Upper lobe of left lung (tissue), 4 donors: ENCODE measurements around the gene LAPTM4A.
A peak's percentile ranks its signal among the peaks of the same experiment; 100 is the strongest.

Experiments used
- POLR2A ChIP-seq, 4 donors: fragments of 450-650 bp; IDR thresholded peaks; one replicate each; pipeline ENCODE4 v1.5.1; 2016 to 2017; ENCODE audit warnings: antibody characterized with exemption in 4 of 4, mild to moderate bottlenecking in 2 of 4
- POLR2AphosphoS5 ChIP-seq, 2 donors: sonication (generic); formaldehyde crosslinking; IDR thresholded peaks; one replicate each; pipeline ENCODE4 v1.5.1; 2017; ENCODE audit warnings: antibody characterized with exemption in 2 of 2
- TF ChIP-seq, protein P1 (sequence below), 6 experiments: fragments of 450-650 bp in 4 of 6; fragments of 200-600 bp in 2 of 6; sonication (generic) in 2 of 6; IDR thresholded peaks; one replicate each; pipeline ENCODE4 v1.5.1; 2016 to 2019; ENCODE audit warnings: antibody characterized with exemption in 6 of 6

DNA sequence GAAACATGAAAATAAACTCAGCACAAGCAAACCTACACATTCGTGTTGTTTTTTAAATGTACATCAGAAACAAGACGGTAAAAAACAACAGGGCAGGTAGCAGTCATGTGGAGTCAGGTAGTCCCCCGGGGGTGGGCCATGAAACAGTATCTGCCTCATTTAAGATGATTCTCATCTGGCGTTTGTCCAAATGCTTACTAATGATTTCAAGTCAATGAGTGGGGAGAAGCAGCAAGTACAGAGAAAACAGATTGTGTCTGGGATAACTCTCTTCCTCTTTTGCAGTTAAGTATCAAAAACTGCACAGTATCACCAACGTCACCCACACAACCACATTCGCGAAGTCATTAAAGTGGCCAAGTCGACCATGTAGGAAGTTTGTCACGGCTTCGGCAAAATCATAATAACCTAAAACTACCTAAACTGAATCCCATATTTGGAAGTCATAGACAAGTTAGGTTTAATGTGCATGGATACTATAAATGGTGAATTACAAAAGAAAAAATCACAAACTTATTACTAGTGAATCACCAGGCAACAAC is 1.3 kb downstream of the LAPTM4A start:
- TF ChIP-seq POLR2A (IDR thresholded peaks at IDR 0.05) = peak in 1 of 4 donors; percentile 64
- TF ChIP-seq, protein P1, sequence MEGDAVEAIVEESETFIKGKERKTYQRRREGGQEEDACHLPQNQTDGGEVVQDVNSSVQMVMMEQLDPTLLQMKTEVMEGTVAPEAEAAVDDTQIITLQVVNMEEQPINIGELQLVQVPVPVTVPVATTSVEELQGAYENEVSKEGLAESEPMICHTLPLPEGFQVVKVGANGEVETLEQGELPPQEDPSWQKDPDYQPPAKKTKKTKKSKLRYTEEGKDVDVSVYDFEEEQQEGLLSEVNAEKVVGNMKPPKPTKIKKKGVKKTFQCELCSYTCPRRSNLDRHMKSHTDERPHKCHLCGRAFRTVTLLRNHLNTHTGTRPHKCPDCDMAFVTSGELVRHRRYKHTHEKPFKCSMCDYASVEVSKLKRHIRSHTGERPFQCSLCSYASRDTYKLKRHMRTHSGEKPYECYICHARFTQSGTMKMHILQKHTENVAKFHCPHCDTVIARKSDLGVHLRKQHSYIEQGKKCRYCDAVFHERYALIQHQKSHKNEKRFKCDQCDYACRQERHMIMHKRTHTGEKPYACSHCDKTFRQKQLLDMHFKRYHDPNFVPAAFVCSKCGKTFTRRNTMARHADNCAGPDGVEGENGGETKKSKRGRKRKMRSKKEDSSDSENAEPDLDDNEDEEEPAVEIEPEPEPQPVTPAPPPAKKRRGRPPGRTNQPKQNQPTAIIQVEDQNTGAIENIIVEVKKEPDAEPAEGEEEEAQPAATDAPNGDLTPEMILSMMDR (IDR thresholded peaks at IDR 0.05) = no peak
- TF ChIP-seq POLR2AphosphoS5 (IDR thresholded peaks at IDR 0.05) = peak in 1 of 2 donors; percentile 26
